Keratinocyte (primary cell): ENCODE data around the gene PTPN14. TPM values are rescaled to one million over a fixed set of nuclear protein-coding genes. Genes with fewer than 3 reads are reported as not detected.

Experiments
- DNase-seq: peaks from one replicate; pipeline ENCODE4 v3.0.0-alpha.2; 2011; ENCODE audit warnings: low read depth, missing footprints, low spot score
- FAIRE-seq: peaks from 2 replicates; lab custom pipeline; 2011; peaks lifted over from hg19 to GRCh38; lab: Jason Lieb, UNC
- H2AFZ ChIP-seq: 2 replicates; pipeline ENCODE4 v1.6.0; 2012; ENCODE audit warnings: low read length, control low read depth, inconsistent platforms; ENCODE audit not compliant: control insufficient read depth
- H3K27ac ChIP-seq: 2 replicates; pipeline ENCODE4 v1.5.1; 2011; ENCODE audit warnings: low read length; ENCODE audit not compliant: control insufficient read depth, insufficient read depth
- H3K27me3 ChIP-seq: 3 replicates; pipeline ENCODE4 v1.6.0; 2011; ENCODE audit warnings: low read length; ENCODE audit not compliant: control insufficient read depth, insufficient read depth; ENCODE audit errors: extremely low read depth
- H3K36me3 ChIP-seq, 2 experiments: 2 replicates in 1 of 2; 3 replicates in 1 of 2; pipeline ENCODE4 v1.5.1; 2011; ENCODE audit warnings: low read length in 2 of 2, mild to moderate bottlenecking in 1 of 2; ENCODE audit not compliant: control insufficient read depth in 2 of 2, insufficient read depth in 2 of 2; ENCODE audit errors: extremely low read depth in 1 of 2
- H3K4me1 ChIP-seq: 3 replicates; pipeline ENCODE4 v1.5.1; 2011; ENCODE audit warnings: low read length; ENCODE audit not compliant: control insufficient read depth, insufficient read depth; ENCODE audit errors: extremely low read depth
- H3K4me2 ChIP-seq: 3 replicates; pipeline ENCODE4 v1.6.0; 2011; ENCODE audit warnings: low read depth, low read length; ENCODE audit not compliant: control insufficient read depth, insufficient read depth; ENCODE audit errors: extremely low read depth
- H3K4me3 ChIP-seq, 3 experiments: fragments of 200-600 bp in 1 of 3; sonication (generic) in 1 of 3; 2 replicates in 2 of 3; 3 replicates in 1 of 3; pipeline ENCODE4 v1.5.1; 2011 to 2016; ENCODE audit warnings: low read length in 3 of 3, mild to moderate bottlenecking in 3 of 3, control low read depth in 2 of 3, inconsistent platforms in 1 of 3, low read depth in 1 of 3, mixed read lengths in 1 of 3, mixed run types in 1 of 3, moderate library complexity in 1 of 3; ENCODE audit not compliant: control insufficient read depth in 2 of 3, insufficient read depth in 2 of 3; ENCODE audit errors: extremely low read depth in 1 of 3
- H3K79me2 ChIP-seq: 2 replicates; pipeline ENCODE4 v1.6.0; 2012; ENCODE audit warnings: low read length; ENCODE audit not compliant: control insufficient read depth, insufficient read depth
- H3K9ac ChIP-seq: 3 replicates; pipeline ENCODE4 v1.6.0; 2011; ENCODE audit warnings: low read length; ENCODE audit not compliant: control insufficient read depth, insufficient read depth; ENCODE audit errors: extremely low read depth
- H3K9me1 ChIP-seq: 3 replicates; pipeline ENCODE4 v1.6.0; 2011; ENCODE audit warnings: low read length; ENCODE audit not compliant: control insufficient read depth, insufficient read depth; ENCODE audit errors: extremely low read depth
- H3K9me3 ChIP-seq: 2 replicates; pipeline ENCODE4 v1.5.1; 2012; ENCODE audit warnings: low read depth, low read length; ENCODE audit not compliant: control insufficient read depth
- H4K20me1 ChIP-seq: 3 replicates; pipeline ENCODE4 v1.6.0; 2011; ENCODE audit warnings: low read length; ENCODE audit not compliant: control insufficient read depth, insufficient read depth; ENCODE audit errors: extremely low read depth
- EZH2 ChIP-seq: IDR thresholded peaks from one replicate; pipeline ENCODE4 v1.6.1; 2012; ENCODE audit warnings: inconsistent platforms, mild to moderate bottlenecking, low read length, moderate library complexity
- dilution Hi-C: fragments of 300-500 bp; cut with MboI; formaldehyde crosslinking; loops from one replicate; pipeline ENCODE4 v1.7.0; 2020; ENCODE audit warnings: low sequenced_read_pairs; ENCODE audit not compliant: extremely low pct_ligation_motif_present
- polyA plus RNA-seq, 5 experiments: library from polyadenylated mRNA; depleted of rRNA in 3 of 5; stranded (reverse) in 3 of 5; stranded (forward) in 1 of 5; unstranded in 1 of 5; fragments of >200 nt; gene quantifications; 1 replicate in 1 of 5; 2 replicates in 3 of 5; 3 replicates in 1 of 5; pipeline versions ENCODE4 v1.2.1 to v1.2.3, GENCODE V29; 2011 to 2012; ENCODE audit warnings: missing spikeins in 2 of 5, low read depth in 1 of 5, low replicate concordance in 1 of 5
- TF ChIP-seq, protein P1 (sequence below), 3 experiments: IDR thresholded peaks in 1 of 3; conservative IDR thresholded peaks in 1 of 3; optimal IDR thresholded peaks in 1 of 3; 2 replicates in 2 of 3; 3 replicates in 1 of 3; pipeline versions ENCODE3 to v1.5.1; 2011; ENCODE audit warnings: low read length in 3 of 3, mild to moderate bottlenecking in 3 of 3, moderate library complexity in 2 of 3, control low read depth in 1 of 3, inconsistent platforms in 1 of 3; ENCODE audit not compliant: insufficient read depth in 2 of 3; ENCODE audit errors: extremely low read depth in 1 of 3

PTPN14 gene
- polyA plus RNA-seq, 1 donor (not counting 4 experiments of a cell fraction or from before 2014, with no cell fraction given), result 29.9 TPM

GRCh38 chr1:214364386-214364785 lies 187.0 kb downstream of the PTPN14 start:
- Histone ChIP-seq H3K4me1 (peaks cover 8% of the 10 kb centered on the region), H2AFZ (no peak overlapping the region), H3K79me2 (no peaks in the 10 kb centered on the region), H3K4me2 (no peak overlapping the region), H3K36me3 (peaks cover 35 to 52% of the 10 kb centered on the region in 2 experiments), H3K9ac (no peak overlapping the region), H3K9me1 (no peaks in the 10 kb centered on the region), H3K27ac (no peak overlapping the region), H3K4me3 (no peak overlapping the region), H3K27me3 (no peaks in the 10 kb centered on the region), H4K20me1 (no peaks in the 10 kb centered on the region), H3K9me3 (no peaks in the 10 kb centered on the region)
- TF ChIP-seq, protein P1, sequence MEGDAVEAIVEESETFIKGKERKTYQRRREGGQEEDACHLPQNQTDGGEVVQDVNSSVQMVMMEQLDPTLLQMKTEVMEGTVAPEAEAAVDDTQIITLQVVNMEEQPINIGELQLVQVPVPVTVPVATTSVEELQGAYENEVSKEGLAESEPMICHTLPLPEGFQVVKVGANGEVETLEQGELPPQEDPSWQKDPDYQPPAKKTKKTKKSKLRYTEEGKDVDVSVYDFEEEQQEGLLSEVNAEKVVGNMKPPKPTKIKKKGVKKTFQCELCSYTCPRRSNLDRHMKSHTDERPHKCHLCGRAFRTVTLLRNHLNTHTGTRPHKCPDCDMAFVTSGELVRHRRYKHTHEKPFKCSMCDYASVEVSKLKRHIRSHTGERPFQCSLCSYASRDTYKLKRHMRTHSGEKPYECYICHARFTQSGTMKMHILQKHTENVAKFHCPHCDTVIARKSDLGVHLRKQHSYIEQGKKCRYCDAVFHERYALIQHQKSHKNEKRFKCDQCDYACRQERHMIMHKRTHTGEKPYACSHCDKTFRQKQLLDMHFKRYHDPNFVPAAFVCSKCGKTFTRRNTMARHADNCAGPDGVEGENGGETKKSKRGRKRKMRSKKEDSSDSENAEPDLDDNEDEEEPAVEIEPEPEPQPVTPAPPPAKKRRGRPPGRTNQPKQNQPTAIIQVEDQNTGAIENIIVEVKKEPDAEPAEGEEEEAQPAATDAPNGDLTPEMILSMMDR (optimal IDR thresholded peaks at IDR 0.05 in 1 of 3, IDR thresholded peaks at IDR 0.05 in 1 of 3, conservative IDR thresholded peaks at IDR 0.05 in 1 of 3; ENCODE audit: extremely low read depth in 1 of 3, insufficient read depth in 2 of 3, low read length in 3 of 3), result no peak
- TF ChIP-seq EZH2, result no peak
- dilution Hi-C loops, result no loop called here
- DNase-seq, result no peak
- no peak for FAIRE-seq

DNA sequence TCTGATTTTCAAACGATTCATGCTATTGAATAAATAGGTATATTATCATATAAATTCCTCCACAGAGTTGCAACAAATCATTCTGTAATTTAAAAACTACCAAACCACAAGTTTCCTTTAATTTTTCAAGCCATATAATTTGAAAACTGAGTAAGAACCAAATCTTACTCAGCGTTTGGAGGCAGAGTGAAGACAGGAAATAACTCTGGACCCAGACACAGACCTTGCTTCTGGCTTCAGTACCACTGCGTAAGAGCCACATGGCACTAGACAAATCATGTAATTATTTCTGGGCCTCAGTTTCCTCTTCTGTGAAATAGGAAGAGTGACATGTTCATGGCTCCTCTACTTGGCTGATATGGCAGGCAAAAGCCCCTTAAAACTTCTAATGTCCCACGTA lies 188.0 kb downstream of the PTPN14 start:
- Histone ChIP-seq H3K9me1 (no peaks in the 10 kb centered on the region), H3K27me3 (no peaks in the 10 kb centered on the region), H2AFZ (no peak overlapping the region), H3K4me3 (no peak overlapping the region), H3K4me2 (no peak overlapping the region), H3K9ac (no peak overlapping the region), H3K4me1 (peaks cover 8% of the 10 kb centered on the region), H3K9me3 (no peaks in the 10 kb centered on the region), H3K27ac (no peak overlapping the region), H4K20me1 (no peaks in the 10 kb centered on the region), H3K36me3 (peaks cover 33 to 51% of the 10 kb centered on the region in 2 experiments), H3K79me2 (no peaks in the 10 kb centered on the region)
- dilution Hi-C loops, result no loop called here
- FAIRE-seq, result no peak
- DNase-seq, result no peak
- TF ChIP-seq EZH2, result no peak
- TF ChIP-seq, protein P1 (optimal IDR thresholded peaks at IDR 0.05 in 1 of 3, IDR thresholded peaks at IDR 0.05 in 1 of 3, conservative IDR thresholded peaks at IDR 0.05 in 1 of 3; ENCODE audit: extremely low read depth in 1 of 3, insufficient read depth in 2 of 3, low read length in 3 of 3), result no peak
